ENCODE results near the gene MCAM.

Gene MCAM

GRCh38 chr11:119305556-119306372, 11.2 kb downstream of the MCAM start:
- no peak for DNase-seq

DNA sequence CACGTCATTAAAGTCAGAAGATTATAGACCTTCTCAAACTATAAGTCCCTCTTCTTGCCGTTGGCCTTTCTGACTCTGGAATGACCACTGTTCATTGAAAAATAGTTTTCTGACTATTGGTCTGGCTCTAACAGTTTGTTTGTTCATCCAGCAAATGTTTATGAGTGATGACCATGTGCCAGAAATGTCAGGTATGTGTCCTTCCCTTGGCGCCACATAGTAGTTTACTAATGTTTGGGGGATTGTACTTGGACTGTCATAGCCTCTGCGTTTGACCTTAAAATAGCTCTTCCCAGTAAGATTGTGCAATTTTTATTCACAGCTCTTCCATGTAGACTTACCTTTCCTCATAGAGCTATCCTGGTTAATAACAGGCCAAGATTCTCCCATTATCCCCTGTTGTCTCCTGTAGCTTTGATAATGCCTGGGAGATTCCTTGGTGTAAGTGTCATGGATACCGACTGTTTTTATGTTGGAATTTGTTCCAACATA, 13.7 kb downstream of the MCAM start:
- no peak for DNase-seq

DNA sequence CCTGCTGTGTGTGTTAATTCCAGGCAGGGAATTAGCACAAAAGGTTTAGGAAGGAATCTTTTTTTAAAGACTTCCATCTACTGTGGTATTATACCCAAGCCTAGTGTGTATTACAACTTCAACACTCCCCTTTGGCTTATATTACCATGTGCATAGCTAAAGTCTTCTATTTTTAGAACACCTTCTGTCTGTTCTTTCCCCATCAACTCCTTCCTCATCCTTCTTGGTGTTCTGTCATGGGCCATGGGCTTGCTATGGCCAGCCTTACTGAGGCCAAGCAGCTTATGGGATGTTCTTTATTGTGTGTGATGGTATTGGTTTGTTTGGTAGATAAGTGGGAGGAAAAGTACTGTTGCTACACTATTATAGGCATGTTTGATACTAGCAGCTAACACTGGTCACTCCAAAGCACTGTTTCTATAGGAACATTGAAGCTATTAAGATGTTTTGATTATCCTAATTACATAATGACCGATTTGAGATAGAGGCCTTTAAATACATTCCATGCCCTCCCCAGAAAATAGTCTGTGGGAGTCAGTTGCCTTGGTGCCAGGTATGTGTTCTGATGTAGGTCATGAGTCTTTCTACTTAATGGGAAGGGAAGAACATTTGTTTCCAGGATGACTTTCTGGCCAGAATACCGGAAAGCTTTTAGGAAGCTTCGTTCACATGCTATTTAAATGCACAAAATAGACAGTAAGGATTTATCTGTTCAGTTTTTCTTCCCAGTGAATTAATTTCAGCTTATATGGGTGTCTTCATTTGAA, 16.5 kb downstream of the MCAM start:
- no peak for DNase-seq

- DNase-seq = no peak
These were observed 17.5 kb downstream of the MCAM start for GRCh38 chr11:119299416-119299815.

GRCh38 chr11:119298726-119299125, 18.2 kb downstream of the MCAM start:
- no peak for DNase-seq

DNA sequence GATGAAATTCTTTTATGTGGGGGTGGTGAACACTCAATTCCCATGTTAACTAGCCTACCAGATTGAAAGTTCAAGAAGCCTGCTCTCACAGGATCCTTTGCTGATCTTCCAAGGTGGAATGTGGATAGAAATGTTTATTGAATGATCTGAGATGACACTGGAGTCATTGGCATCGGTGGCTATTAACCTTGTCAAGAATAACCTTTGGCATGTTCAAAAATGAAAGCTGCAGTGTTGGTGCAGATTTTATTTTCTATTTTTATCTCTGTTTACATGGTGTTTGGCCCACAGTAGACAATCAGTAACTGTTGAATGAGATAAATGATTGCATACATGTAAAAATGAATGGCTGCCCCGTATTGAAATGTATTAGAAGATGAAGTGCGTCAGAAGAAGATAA, 19.0 kb downstream of the MCAM start:
- no peak for DNase-seq

GRCh38 chr11:119295178-119295577, 21.8 kb downstream of the MCAM start:
- DNase-seq = no peak

DNA sequence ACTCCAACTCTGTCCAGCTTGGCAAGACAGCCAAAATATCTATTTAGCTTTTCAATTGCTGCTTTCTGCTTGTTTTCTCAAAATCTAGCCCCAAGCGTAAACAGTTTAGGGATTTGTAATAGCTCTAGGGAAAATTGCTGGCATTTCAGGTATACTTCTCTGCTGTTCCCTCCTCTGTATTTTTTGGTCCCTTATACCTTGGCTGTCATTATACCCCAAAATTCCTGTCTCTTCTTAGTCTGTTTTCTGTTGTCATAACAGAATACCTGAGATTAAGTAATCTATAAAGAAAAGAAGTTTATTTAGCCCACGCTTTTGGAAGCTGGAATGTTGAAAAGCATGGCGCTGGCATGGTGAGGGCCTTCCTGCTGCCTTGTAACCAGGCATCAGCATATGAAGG, 23.5 kb downstream of the MCAM start:
- DNase-seq = no peak

DNA sequence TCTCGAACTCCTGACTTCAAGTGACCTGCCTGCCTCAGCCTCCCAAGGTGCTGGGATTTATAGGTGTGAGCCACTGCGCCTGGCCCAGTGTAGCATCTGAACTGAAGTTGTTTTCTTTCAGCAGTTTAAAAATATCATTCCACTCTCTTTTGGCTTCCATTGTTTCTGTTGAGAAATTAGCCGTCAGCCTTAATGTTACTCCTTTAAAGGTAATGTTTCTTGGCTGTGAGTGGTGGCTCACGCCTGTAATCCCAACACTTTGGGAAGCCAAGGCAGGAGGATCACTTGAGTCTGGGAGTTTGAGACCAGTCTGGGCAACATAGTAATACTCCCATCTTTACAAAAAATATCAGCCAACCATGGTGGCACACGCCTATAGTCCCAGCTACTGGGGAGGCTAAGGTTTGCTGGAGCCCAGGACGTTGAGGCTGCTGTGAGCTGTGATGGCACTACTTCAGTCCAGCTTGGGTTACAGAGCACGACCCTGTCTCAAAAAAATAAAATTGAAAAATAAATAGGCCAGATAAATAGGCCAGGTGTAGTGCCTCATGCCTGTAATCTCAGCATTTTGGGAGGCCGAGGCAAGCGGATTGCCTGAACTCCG, 25.9 kb downstream of the MCAM start:
- DNase-seq = no peak

DNA sequence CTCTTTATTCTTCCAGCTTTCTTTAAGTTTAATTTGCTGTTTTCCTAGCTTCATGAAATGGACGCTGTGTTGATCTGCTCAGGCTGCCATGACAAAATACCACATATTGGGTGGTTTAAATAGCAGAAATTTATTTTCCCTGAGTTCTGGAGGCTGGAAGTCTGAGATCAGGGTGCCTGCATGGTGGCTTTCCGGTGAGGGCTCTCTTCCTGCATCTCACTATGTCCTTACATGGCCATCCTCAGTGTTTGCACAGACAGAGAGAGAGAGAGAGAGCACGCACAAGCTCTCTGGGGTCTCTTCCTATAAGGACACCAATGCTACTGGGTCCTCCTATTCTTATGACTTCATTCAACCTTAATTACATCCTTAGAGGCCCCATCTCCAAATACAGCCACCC, 28.7 kb downstream of the MCAM start:
- DNase-seq = no peak

DNA sequence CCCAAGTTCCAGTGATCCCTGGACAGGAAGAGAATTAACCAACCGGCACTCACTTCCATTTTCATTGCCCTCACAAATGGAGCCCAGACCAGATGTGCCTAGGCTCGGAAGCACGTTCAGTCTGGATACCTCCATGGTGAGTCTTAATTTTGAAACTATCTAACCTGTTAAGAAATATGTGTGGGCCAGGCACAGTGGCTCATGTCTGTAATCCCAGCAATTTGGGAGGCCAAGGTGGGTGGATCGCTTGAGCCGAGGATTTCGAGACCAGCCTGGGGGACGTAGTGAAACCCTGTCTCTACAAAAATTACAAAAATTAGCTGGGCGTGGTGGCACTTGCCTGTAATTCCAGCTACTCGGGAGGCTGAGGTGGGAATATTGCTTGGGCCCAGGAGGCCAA, 31.5 kb downstream of the MCAM start:
- no peak for DNase-seq

- DNase-seq = peak in 1 of 2 experiments; percentile 21
These were observed 32.4 kb downstream of the MCAM start for GRCh38 chr11:119284344-119285157.

DNA sequence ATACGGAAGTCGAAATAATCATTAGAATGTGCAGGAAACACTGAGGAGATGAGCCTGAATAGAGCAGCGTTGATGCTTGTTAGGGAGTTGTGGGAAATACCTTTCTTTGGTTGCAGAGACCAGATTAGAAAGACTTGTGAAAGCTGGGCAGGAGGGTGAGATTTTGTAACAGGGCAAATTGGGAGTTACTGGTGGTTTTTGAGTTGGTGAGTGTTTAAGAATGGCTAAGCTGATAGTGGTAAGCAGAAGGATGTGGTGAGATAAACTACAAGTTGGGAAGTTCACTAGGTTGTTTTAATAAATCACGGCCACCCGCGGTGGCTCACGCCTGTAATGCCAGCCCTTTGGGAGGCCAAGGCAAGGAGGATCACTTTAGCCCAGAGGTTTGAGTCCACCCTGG, 34.4 kb downstream of the MCAM start:
- no peak for DNase-seq

DNA sequence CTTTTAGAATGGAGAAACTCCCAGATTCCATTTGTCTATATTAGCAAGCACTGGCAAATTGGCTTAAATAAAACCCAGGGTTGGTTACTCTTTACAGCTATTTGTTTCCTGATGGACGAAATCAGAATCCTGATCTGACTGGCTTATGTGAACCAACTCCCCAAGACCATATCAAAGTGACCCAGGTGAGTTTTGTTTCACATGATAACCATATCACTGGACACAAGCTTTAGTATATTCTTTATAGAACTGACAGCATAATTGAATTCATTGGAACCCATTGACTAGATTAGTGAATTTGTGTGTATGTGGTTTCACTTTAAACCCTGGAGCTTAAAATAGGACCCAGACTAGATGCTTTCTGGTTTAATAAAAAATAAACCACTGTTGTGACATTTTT, 39.3 kb downstream of the MCAM start:
- DNase-seq = no peak

DNA sequence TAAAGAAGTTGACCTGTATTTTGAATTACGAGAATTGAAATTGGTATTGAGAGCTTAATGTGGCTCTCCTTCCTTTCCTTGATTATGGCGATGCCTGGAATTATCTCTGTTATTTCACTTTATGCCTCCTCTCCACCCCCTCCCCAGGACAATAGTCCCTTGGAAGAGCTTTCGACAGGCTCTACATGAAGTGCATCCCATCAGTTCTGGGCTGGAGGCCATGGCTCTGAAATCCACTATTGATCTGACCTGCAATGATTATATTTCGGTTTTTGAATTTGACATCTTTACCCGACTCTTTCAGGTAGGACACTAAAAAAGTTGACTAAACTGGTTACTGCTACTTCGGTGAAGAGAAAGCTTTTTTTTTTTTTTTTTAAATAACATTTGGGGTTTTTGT, 43.2 kb downstream of the MCAM start:
- DNase-seq = no peak

GRCh38 chr11:119267645-119268044, 49.3 kb downstream of the MCAM start:
- no peak for DNase-seq

DNA sequence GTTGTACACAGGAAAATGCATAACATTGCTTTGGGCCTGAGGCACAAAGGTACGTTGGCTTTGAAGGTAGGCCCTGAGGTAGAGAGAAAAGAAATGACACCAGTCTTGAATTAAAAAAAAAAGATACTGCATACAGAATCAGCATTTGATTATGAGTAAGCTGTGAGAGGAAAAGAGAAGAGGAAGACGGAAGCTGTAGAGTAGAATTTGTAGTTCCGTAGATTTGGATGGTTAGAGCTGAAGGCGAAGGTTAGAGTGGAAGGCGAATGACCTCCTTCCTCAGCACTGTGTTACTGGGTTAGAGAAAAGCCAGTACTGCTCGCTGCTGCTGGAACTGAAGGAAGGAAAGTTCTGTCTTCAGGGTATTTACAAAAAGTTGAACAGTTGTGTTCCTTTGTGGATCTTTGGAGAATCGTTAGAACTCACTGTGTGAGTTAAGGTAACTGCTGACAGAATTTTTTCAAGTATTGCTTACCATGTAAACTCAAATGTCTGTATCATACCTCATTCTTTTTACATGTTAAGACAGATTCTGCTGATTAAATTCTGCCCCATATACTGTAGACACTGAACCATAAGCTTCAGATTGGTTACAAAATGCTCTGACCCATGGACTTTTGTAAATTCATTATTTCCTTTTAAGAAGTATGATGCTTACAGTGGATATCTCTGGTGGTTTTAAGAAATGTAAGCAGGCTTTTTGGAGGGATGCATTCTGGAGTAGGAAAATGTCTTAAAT, 50.2 kb downstream of the MCAM start:
- no peak for DNase-seq

- DNase-seq = no peak
These were observed 50.9 kb downstream of the MCAM start for GRCh38 chr11:119266063-119266462.

GRCh38 chr11:119263352-119263940, 53.5 kb downstream of the MCAM start:
- no peak for DNase-seq

DNA sequence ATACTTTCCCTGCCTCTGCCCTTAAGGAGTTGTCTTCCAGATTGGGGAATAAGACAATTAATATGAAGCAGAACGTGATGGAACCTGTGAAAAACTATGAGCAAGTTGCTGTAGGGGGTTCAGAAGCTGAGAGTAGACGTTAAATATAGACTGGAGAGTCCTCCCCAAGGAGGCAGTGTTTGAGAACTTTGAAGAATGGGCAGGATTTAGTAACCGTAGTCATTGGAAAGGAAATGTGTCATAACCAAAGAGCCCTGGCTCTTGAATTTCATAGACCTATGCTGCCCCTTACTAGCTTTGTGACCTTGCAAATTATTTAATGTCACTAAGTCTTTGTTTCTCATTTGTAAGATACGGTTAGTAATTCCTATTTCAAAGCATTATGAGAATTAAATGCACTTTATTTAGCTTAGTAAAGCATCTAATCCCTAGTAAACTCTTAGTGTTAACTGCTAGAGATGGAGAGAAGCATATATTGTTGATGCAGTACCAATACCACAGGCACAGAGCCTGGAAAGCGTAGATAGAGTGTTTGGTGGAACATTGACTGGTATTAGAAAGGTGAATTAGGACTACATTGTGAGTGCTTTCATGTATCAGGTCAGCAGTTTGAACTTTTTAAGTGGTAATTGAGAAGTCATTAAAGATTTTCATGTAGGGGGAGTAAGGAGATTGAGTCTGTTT, 54.1 kb downstream of the MCAM start:
- DNase-seq = no peak

DNA sequence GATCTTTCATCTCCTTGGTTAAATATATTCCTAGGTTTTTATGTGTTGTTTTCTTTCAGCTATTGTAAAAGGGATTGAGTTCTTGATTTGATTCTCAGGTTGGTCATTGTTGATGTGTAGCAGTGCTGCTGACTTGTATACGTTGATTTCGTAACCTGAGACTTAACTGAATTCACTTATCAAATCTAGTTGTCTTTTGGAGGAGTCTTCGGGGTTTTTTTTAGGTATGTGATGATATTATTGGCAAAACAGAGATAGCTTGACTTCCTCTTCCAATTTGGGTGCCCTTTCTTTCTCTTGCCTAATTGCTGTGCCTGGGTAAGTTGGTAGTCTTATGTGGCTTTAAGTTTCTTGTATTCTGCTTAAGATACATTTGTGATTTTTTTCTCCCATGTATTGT, 57.9 kb downstream of the MCAM start:
- no peak for DNase-seq
